ENCODE measurements around the gene PRR32.
A peak's percentile ranks its signal among the peaks of the same experiment; 100 is the strongest.
"Not testable (repeated sequence)": the region's sequence is repeated elsewhere in the genome, so short reads cannot be mapped to it uniquely, and the experiment has no call there.

Gene PRR32

GRCh38 chrX:126819429-126819828 lies at the start of gene PRR32:
Gene PRR32, plus strand, starts transcription at chrX:126819729. Its CDS starts 115 bp downstream, at chrX:126819844.
- in situ Hi-C loops (cut with HindIII; ENCODE audit: low pct_ligation_motif_present, low sequenced_read_pairs), result no loop called here
- H3K4me3 ChIP-seq (ENCODE audit: low read depth, low read length), result no peak within 1 kb of the TSS
- no peaks in the 10 kb centered on the region for H3K36me3 ChIP-seq (replicated peaks)
- no peak within 1 kb of the TSS for H3K27ac ChIP-seq
- no peak for DNase-seq
- H3K27me3 ChIP-seq (replicated peaks), result no peaks in the 10 kb centered on the region
- TF ChIP-seq CTCF (IDR thresholded peaks at IDR 0.05; ENCODE audit: low read depth, low read length, missing control alignments), result no peak

GRCh38 chrX:126770179-126770578 lies 49.4 kb upstream of the PRR32 start:
- no peak overlapping the region for H3K4me3 ChIP-seq (ENCODE audit: low read depth, low read length)
- no peak overlapping the region for H3K27ac ChIP-seq
- in situ Hi-C loops (cut with HindIII; ENCODE audit: low pct_ligation_motif_present, low sequenced_read_pairs), result no loop called here
- peak; percentile 16 for TF ChIP-seq CTCF (IDR thresholded peaks at IDR 0.05; ENCODE audit: low read depth, low read length, missing control alignments)
- H3K27me3 ChIP-seq (replicated peaks), result no peaks in the 10 kb centered on the region
- DNase-seq, result no peak
- H3K36me3 ChIP-seq (replicated peaks), result no peaks in the 10 kb centered on the region

GRCh38 chrX:126785539-126785938 lies 34.0 kb upstream of the PRR32 start:
- no peak for TF ChIP-seq CTCF (IDR thresholded peaks at IDR 0.05; ENCODE audit: low read depth, low read length, missing control alignments)
- in situ Hi-C loops (cut with HindIII; ENCODE audit: low pct_ligation_motif_present, low sequenced_read_pairs), result no loop called here
- Histone ChIP-seq H3K4me3 (ENCODE audit: low read depth, low read length) (no peak overlapping the region), H3K27ac (no peak overlapping the region), H3K36me3 (replicated peaks) (no peaks in the 10 kb centered on the region), H3K27me3 (replicated peaks) (no peaks in the 10 kb centered on the region)
- DNase-seq, result no peak

- in situ Hi-C loops (cut with HindIII; ENCODE audit: low pct_ligation_motif_present, low sequenced_read_pairs), result no loop called here
- TF ChIP-seq CTCF (IDR thresholded peaks at IDR 0.05; ENCODE audit: low read depth, low read length, missing control alignments), result no peak
- Histone ChIP-seq H3K4me3 (ENCODE audit: low read depth, low read length) (no peak overlapping the region), H3K36me3 (replicated peaks) (no peaks in the 10 kb centered on the region), H3K27me3 (replicated peaks) (no peaks in the 10 kb centered on the region), H3K27ac (no peak overlapping the region)
- DNase-seq, result no peak
Measured at GRCh38 chrX:126799059-126799458, 20.5 kb upstream of the PRR32 start.

GRCh38 chrX:126806784-126807183 lies 12.7 kb upstream of the PRR32 start:
- H3K4me3 ChIP-seq (ENCODE audit: low read depth, low read length); H3K36me3 ChIP-seq (replicated peaks); H3K27ac ChIP-seq; in situ Hi-C loops (cut with HindIII; ENCODE audit: low pct_ligation_motif_present, low sequenced_read_pairs); H3K27me3 ChIP-seq (replicated peaks); DNase-seq: not testable (repeated sequence)

GRCh38 chrX:126815806-126816205 lies 3.7 kb upstream of the PRR32 start:
- in situ Hi-C loops (cut with HindIII; ENCODE audit: low pct_ligation_motif_present, low sequenced_read_pairs), result no loop called here
- no peak for DNase-seq
- H3K4me3 ChIP-seq (ENCODE audit: low read depth, low read length), result no peak overlapping the region
- H3K36me3 ChIP-seq (replicated peaks), result no peaks in the 10 kb centered on the region
- no peak for TF ChIP-seq CTCF (IDR thresholded peaks at IDR 0.05; ENCODE audit: low read depth, low read length, missing control alignments)
- H3K27ac ChIP-seq, result no peak overlapping the region
- no peaks in the 10 kb centered on the region for H3K27me3 ChIP-seq (replicated peaks)

Measured in brain microvascular endothelial cell (primary cell).